Stimulated activated effector memory CD8-positive, alpha-beta T cell treated with anti-CD3 and anti-CD28 coated beads, Interleukin-12 subunit alpha, Interleukin-12 subunit beta, amount 100 ng/mL, for 72 hours (primary cell): Measurements from ENCODE around the gene OR51E2.

Source experiments
- ATAC-seq: fragments of 150-1000 bp; cut with Tn5 transposase; 2 replicates; pipeline ENCODE4 v1.10.0; 2021
- DNase-seq, 2 donors: peaks; one replicate each; pipeline ENCODE4 v3.0.0; 2021 to 2022; ENCODE audit warnings: low spot score in 2 of 2
- H3K27ac Mint-ChIP-seq: one replicate; pipeline ENCODE4 v1.8.0; 2022; ENCODE audit warnings: mild to moderate bottlenecking, mixed read lengths
- H3K36me3 Mint-ChIP-seq: one replicate; pipeline ENCODE4 v1.8.0; 2022; ENCODE audit warnings: mild to moderate bottlenecking, mixed read lengths
- H3K4me1 Mint-ChIP-seq: one replicate; pipeline ENCODE4 v1.8.0; 2022; ENCODE audit warnings: mixed read lengths
- H3K4me3 Mint-ChIP-seq: one replicate; pipeline ENCODE4 v1.8.0; 2022; ENCODE audit warnings: mild to moderate bottlenecking, mixed read lengths
- H3K9me3 Mint-ChIP-seq: one replicate; pipeline ENCODE4 v1.8.0; 2022; ENCODE audit warnings: mixed read lengths

Gene OR51E2

DNA sequence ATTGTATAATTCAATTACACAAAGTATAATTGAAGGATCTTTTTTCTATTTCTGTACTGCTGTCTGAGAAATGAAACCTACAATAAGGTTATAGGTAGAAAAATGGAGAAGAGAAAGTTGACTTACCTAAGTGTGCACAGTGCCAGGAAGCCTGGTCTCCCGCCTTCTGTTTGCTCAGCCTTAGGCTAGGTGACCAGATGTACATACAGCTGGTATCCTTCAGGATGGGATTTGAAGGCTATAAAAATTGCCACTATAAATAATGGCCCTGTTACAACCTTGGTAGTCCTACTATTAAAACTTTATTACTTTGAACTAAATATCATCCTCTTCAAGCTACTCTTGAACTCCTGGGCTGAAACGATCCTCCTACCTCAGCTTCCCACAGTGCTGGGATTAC is 19.7 kb downstream of the OR51E2 start:
- ATAC-seq: no peak
- H3K27ac Mint-ChIP-seq: no peak overlapping the region
- H3K4me3 Mint-ChIP-seq: no peak overlapping the region
- no peaks in the 10 kb centered on the region for H3K4me1 Mint-ChIP-seq
- DNase-seq: no peak
- no peaks in the 10 kb centered on the region for H3K36me3 Mint-ChIP-seq
- H3K9me3 Mint-ChIP-seq: no peaks in the 10 kb centered on the region

DNA sequence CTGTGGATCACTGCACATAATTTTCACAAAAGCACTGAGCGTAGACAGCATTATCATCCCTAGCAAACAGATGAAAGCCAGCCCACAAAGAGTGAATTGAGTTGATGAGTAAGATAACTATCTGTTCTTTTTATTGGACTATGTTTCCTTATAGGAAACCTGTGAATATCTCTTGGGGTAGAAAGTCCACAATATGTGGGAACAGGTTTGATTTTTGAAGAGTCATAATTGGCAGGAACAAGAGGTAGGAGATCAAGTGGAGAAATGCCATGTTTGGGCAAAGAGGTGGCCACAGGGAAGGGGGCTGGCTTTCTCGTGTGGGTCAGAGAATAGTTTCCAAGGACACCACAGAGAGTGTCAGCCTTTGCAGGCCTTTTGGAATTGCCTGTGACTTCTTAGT is 23.9 kb downstream of the OR51E2 start:
- no peak for ATAC-seq
- no peak for DNase-seq

DNA sequence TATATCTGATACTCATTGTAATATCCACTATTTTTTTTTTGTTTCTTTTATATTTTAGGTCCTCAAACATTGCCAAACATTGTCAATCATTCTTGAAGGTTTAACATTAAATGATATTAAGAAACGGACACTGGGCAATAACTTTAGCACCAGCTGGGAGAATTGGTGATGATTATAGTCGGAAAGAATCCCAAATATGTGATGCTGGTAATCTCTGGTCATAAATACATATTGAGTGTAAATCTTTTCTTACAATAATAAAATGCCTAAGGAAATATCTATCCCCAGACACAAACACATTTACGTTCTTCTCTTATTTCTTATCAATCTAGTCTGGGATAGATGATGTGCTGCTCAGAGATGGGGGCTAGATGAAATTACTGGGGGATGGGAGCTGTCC is 25.2 kb downstream of the OR51E2 start:
- Mint-ChIP-seq H3K4me3 (no peak overlapping the region), H3K36me3 (no peaks in the 10 kb centered on the region), H3K27ac (no peak overlapping the region)

More for the DNA sequence above, 23.9 kb downstream of the OR51E2 start:
- Mint-ChIP-seq H3K36me3 (no peaks in the 10 kb centered on the region), H3K4me1 (no peaks in the 10 kb centered on the region), H3K9me3 (no peaks in the 10 kb centered on the region), H3K27ac (no peak overlapping the region), H3K4me3 (no peak overlapping the region)

DNA sequence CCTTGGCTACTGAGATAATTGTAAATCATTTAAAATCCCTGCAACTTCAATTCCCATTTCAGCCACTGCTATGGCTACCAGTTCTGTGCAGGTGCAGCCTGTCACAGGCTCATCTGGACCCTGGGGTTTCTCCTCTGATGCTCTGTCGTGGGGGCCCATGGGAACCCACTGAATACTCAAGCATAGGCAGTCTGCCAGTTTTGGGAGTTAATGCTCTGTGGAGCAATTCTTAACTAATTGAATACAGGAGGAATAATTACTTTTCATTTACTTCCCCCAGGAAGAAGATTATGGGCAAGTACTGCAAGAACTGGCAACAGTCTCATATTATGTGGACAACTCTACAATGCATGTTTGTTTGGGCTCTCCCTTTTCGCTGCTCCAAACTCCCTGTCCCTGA is 25.9 kb downstream of the OR51E2 start:
- no peak for ATAC-seq
- H3K27ac Mint-ChIP-seq: no peak overlapping the region
- no peak for DNase-seq
- H3K4me3 Mint-ChIP-seq: no peak overlapping the region
- no peaks in the 10 kb centered on the region for H3K36me3 Mint-ChIP-seq
- H3K9me3 Mint-ChIP-seq: no peaks in the 10 kb centered on the region
- no peaks in the 10 kb centered on the region for H3K4me1 Mint-ChIP-seq

More for the DNA sequence above, 25.2 kb downstream of the OR51E2 start:
- no peak for DNase-seq
- no peak for ATAC-seq
- H3K4me1 Mint-ChIP-seq: no peaks in the 10 kb centered on the region
- H3K9me3 Mint-ChIP-seq: no peaks in the 10 kb centered on the region

GRCh38 chr11:4665424-4665823 is 32.2 kb downstream of the OR51E2 start:
- DNase-seq (no peak), ATAC-seq (no peak)
- no peaks in the 10 kb centered on the region for H3K4me1 Mint-ChIP-seq
- H3K9me3 Mint-ChIP-seq: no peaks in the 10 kb centered on the region
- H3K27ac Mint-ChIP-seq: no peak overlapping the region
- H3K36me3 Mint-ChIP-seq: no peaks in the 10 kb centered on the region
- no peak overlapping the region for H3K4me3 Mint-ChIP-seq

DNA sequence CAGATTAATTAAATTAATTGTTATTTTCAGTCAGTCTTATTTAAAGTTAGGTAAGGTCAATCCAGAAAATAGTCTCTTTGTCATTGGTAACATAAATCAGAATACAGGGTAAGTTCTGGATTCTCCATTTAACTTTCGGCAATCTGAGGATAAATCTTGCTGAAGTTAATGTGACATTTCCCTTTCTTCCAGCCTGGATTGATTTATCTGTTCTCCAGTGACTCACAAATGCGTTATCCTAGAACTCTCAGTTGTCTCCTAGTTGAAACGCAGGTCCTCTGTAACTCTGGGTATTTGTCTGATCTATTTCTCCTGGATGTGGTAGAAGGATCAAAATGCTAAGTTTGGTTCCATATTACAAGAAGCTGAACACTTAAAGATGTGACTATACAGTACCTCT is 32.9 kb downstream of the OR51E2 start:
- H3K9me3 Mint-ChIP-seq: no peaks in the 10 kb centered on the region

GRCh38 chr11:4664183-4664582 is 33.5 kb downstream of the OR51E2 start:
- H3K36me3 Mint-ChIP-seq: no peaks in the 10 kb centered on the region
- no peak overlapping the region for H3K4me3 Mint-ChIP-seq
- H3K4me1 Mint-ChIP-seq: no peaks in the 10 kb centered on the region
- ATAC-seq: no peak
- H3K9me3 Mint-ChIP-seq: no peaks in the 10 kb centered on the region
- DNase-seq: no peak
- no peak overlapping the region for H3K27ac Mint-ChIP-seq

More for the DNA sequence above, 32.9 kb downstream of the OR51E2 start:
- Mint-ChIP-seq H3K27ac (no peak overlapping the region), H3K4me3 (no peak overlapping the region), H3K4me1 (no peaks in the 10 kb centered on the region), H3K36me3 (no peaks in the 10 kb centered on the region)
- DNase-seq: no peak
- ATAC-seq: no peak

DNA sequence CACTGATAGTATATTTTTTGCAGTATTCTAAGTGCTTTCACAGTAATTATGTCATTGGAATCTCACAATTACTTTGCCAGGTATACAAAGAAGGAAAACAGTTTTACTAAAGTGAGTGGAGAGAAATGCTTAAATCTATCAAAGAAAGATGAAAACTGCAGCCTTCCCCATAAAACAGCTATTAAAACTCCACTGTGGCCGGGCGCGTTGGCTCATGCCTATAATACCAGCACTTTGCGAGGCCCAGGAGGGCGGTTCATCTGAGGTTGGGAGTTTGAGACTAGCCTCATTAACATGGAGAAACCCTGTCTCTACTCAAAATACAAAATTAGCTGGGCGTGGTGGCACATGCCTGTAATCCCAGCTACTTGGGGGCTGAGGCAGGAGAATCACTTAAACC is 34.8 kb downstream of the OR51E2 start:
- Mint-ChIP-seq H3K9me3 (no peaks in the 10 kb centered on the region), H3K4me3 (no peak overlapping the region), H3K27ac (no peak overlapping the region), H3K36me3 (no peaks in the 10 kb centered on the region), H3K4me1 (no peaks in the 10 kb centered on the region)
- DNase-seq (no peak), ATAC-seq (no peak)

DNA sequence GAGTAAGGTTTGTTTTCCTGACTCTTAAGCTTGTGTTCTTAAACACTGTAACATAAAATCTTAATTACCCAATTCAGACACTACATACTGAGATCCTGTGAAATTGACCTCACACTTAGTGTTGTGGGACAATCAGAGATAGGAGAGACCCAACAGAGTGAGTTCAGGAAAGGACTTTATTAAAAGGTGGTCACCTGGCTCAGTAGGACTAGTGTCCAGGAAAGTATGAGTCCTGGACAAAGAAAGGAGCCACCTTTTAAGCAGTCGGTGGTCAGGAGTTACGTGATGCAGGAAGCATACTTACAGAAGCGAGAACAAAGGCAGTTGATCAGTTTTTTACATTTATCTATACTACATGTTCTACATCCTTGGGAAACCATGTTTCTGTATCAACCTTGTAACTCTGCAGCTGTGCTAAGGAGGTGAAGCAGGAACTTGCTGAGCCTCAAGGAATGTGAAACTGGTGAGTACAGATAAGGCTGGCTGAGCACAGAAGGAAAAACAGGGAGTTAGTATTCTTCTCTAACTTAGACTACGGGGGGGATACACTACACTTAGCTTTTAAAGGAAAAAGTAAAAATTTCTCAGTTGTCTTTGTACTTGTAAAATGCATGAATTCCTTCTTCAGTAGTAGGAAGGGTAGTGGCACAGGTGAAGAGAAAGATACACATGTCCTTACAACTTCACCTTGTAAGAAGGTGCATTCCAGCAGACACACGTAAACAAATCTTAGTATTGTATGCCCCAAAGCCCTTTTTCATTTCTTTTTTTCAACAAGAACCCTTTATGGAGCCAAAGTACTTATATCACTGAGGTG is 38.8 kb downstream of the OR51E2 start:
- H3K9me3 Mint-ChIP-seq: no peaks in the 10 kb centered on the region
- no peaks in the 10 kb centered on the region for H3K36me3 Mint-ChIP-seq
- H3K4me1 Mint-ChIP-seq: no peaks in the 10 kb centered on the region
- no peak for DNase-seq
- no peak overlapping the region for H3K27ac Mint-ChIP-seq
- ATAC-seq: no peak
- no peak overlapping the region for H3K4me3 Mint-ChIP-seq

DNA sequence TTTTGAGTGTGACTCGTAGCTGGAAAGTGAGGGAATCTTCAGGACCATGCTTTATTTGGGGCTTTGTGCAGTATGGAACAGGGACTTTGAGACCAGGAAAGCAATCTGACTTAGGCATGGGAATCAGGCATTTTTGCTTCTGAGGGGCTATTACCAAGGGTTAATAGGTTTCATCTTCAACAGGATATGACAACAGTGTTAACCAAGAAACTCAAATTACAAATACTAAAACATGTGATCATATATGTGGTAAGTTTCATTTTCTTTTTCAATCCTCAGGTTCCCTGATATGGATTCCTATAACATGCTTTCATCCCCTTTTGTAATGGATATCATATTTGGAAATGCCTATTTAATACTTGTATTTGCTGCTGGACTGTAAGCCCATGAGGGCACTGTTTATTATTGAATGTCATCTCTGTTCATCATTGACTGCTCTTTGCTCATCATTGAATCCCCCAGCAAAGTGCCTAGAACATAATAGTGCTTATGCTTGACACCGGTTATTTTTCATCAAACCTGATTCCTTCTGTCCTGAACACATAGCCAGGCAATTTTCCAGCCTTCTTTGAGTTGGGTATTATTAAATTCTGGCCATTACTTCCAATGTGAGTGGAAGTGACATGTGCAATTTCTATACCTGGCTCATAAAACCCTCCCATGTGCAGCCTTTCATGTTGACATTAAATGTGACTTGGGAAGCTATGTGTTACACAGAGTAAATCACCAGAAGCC is 42.9 kb downstream of the OR51E2 start:
- Mint-ChIP-seq H3K27ac (no peak overlapping the region), H3K9me3 (peaks cover 3% of the 10 kb centered on the region), H3K4me1 (no peaks in the 10 kb centered on the region), H3K4me3 (no peak overlapping the region), H3K36me3 (no peaks in the 10 kb centered on the region)
- no peak for DNase-seq
- ATAC-seq: peak; percentile 65

GRCh38 chr11:4647766-4648165 is 49.9 kb downstream of the OR51E2 start:
- Mint-ChIP-seq H3K27ac (no peak overlapping the region), H3K4me1 (no peaks in the 10 kb centered on the region), H3K4me3 (no peak overlapping the region), H3K36me3 (no peaks in the 10 kb centered on the region), H3K9me3 (no peaks in the 10 kb centered on the region)
- no peak for DNase-seq
- ATAC-seq: no peak

- Mint-ChIP-seq H3K27ac (no peak overlapping the region), H3K9me3 (no peaks in the 10 kb centered on the region), H3K4me1 (no peaks in the 10 kb centered on the region), H3K36me3 (no peaks in the 10 kb centered on the region), H3K4me3 (no peak overlapping the region)
- no peak for DNase-seq
- ATAC-seq: no peak
Measured at GRCh38 chr11:4645974-4646373, 51.7 kb downstream of the OR51E2 start.

DNA sequence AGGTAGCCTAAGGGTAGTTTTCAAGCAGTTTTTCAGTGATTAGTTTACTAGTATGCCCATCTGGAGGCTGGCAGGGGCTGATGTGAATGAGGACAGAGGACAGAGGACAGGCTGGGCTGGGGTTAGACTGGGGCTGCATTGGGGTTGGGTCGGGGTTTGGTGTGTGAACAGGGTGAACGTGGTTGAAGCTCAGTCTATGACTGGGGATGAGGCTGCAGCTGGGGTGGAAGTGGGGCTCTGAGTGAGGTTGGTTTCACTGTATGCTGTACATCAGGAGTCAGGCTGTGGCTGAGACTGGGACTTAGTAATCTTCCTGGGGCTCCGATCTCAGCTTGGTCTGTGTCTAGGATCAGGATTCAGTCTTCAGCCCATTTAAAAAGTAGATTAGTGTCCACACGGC is 53.4 kb downstream of the OR51E2 start:
- DNase-seq: no peak
- Mint-ChIP-seq H3K36me3 (no peaks in the 10 kb centered on the region), H3K27ac (no peak overlapping the region), H3K9me3 (no peaks in the 10 kb centered on the region), H3K4me1 (no peaks in the 10 kb centered on the region), H3K4me3 (no peak overlapping the region)
- peak; percentile 31 for ATAC-seq

- Mint-ChIP-seq H3K9me3 (no peaks in the 10 kb centered on the region), H3K36me3 (no peaks in the 10 kb centered on the region), H3K4me3 (no peak within 1 kb of the TSS), H3K4me1 (no peaks in the 10 kb centered on the region), H3K27ac (no peak within 1 kb of the TSS)
- ATAC-seq (no peak), DNase-seq (no peak)
Measured at GRCh38 chr11:4643682-4644081, 54.0 kb downstream of the OR51E2 start, which contains the start of gene OR51E1. OR51E1 (plus strand) TSS chr11:4643982; CDS start chr11:4652527, 8,545 bp downstream.

GRCh38 chr11:4643076-4643475 is 54.6 kb downstream of the OR51E2 start:
- Mint-ChIP-seq H3K27ac (no peak overlapping the region), H3K4me3 (no peak overlapping the region), H3K36me3 (no peaks in the 10 kb centered on the region), H3K9me3 (no peaks in the 10 kb centered on the region), H3K4me1 (no peaks in the 10 kb centered on the region)
- ATAC-seq: no peak
- no peak for DNase-seq

- no peak overlapping the region for H3K27ac Mint-ChIP-seq
- no peaks in the 10 kb centered on the region for H3K9me3 Mint-ChIP-seq
- no peaks in the 10 kb centered on the region for H3K36me3 Mint-ChIP-seq
- H3K4me3 Mint-ChIP-seq: no peak overlapping the region
- DNase-seq: no peak
- ATAC-seq: no peak
- H3K4me1 Mint-ChIP-seq: no peaks in the 10 kb centered on the region
Measured at GRCh38 chr11:4642043-4642442, 55.6 kb downstream of the OR51E2 start.
